Measurements from ENCODE around the gene TAF8.

DNA sequence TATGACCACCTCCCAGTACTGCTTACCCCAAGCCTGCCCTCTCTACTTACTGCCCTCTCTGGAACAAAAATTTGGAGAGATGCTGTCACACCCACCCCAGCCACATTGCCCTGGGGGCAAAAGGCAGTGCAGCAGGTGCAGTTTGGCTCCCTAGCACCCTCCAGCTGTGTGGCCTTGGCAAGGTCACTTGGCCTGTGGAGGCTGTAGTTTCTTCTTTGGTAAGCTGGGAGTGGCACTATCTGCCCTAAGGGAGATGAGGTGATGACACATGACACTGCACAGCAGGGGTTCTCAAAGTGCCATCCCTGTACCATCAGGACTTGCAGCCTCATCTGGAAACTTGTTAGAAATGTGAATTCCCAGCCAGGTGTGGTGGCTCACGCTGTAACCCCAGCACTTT lies 44.8 kb downstream of the TAF8 start:
- TF ChIP-seq TAF1 (IDR thresholded peaks at IDR 0.05; ENCODE audit: low read depth) = no peak
- TF ChIP-seq, protein P1, sequence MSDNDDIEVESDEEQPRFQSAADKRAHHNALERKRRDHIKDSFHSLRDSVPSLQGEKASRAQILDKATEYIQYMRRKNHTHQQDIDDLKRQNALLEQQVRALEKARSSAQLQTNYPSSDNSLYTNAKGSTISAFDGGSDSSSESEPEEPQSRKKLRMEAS (IDR thresholded peaks at IDR 0.05) = no peak
- TF ChIP-seq NFIC (IDR thresholded peaks at IDR 0.05) = no peak
- TF ChIP-seq TCF12 (IDR thresholded peaks at IDR 0.05; ENCODE audit: low read depth) = no peak
- no peak for TF ChIP-seq CREB1 (IDR thresholded peaks at IDR 0.05; ENCODE audit: low read depth)
- no peak for TF ChIP-seq TEAD4 (IDR thresholded peaks at IDR 0.05)
- TF ChIP-seq, protein P2, sequence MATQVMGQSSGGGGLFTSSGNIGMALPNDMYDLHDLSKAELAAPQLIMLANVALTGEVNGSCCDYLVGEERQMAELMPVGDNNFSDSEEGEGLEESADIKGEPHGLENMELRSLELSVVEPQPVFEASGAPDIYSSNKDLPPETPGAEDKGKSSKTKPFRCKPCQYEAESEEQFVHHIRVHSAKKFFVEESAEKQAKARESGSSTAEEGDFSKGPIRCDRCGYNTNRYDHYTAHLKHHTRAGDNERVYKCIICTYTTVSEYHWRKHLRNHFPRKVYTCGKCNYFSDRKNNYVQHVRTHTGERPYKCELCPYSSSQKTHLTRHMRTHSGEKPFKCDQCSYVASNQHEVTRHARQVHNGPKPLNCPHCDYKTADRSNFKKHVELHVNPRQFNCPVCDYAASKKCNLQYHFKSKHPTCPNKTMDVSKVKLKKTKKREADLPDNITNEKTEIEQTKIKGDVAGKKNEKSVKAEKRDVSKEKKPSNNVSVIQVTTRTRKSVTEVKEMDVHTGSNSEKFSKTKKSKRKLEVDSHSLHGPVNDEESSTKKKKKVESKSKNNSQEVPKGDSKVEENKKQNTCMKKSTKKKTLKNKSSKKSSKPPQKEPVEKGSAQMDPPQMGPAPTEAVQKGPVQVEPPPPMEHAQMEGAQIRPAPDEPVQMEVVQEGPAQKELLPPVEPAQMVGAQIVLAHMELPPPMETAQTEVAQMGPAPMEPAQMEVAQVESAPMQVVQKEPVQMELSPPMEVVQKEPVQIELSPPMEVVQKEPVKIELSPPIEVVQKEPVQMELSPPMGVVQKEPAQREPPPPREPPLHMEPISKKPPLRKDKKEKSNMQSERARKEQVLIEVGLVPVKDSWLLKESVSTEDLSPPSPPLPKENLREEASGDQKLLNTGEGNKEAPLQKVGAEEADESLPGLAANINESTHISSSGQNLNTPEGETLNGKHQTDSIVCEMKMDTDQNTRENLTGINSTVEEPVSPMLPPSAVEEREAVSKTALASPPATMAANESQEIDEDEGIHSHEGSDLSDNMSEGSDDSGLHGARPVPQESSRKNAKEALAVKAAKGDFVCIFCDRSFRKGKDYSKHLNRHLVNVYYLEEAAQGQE (IDR thresholded peaks at IDR 0.05; ENCODE audit: low read depth) = no peak
- TF ChIP-seq EGR1 (IDR thresholded peaks at IDR 0.05) = no peak
- TF ChIP-seq CEBPB (IDR thresholded peaks at IDR 0.05) = no peak
- no peak for TF ChIP-seq RAD21 (IDR thresholded peaks at IDR 0.05; ENCODE audit: low read depth)
- TF ChIP-seq YY1 (IDR thresholded peaks at IDR 0.05; ENCODE audit: low read depth) = no peak
